AG09319 (cell line): Measurements from ENCODE around the gene NENF.

ENCODE experiments used
- DNase-seq: peaks from one replicate; pipeline ENCODE4 v3.0.0-alpha.2; 2010; ENCODE audit warnings: low read depth; ENCODE audit errors: extremely low read depth
- CTCF ChIP-seq: IDR thresholded peaks from 2 replicates; pipeline ENCODE4 v1.5.1; 2011; ENCODE audit warnings: low read depth, mild to moderate bottlenecking, inconsistent platforms, low read length, moderate library complexity

Gene NENF

GRCh38 chr1:212446333-212446732 is 13.6 kb downstream of the NENF start:
- no peak for TF ChIP-seq CTCF
- no peak for DNase-seq

GRCh38 chr1:212447478-212447877 is 14.8 kb downstream of the NENF start:
- TF ChIP-seq CTCF = no peak
- DNase-seq = no peak

- TF ChIP-seq CTCF = no peak
- DNase-seq = peak; percentile 44
Observed at GRCh38 chr1:212450331-212450881, 17.7 kb downstream of the NENF start.

GRCh38 chr1:212451416-212452322 is 18.9 kb downstream of the NENF start:
- TF ChIP-seq CTCF = no peak
- no peak for DNase-seq

- DNase-seq = peak; percentile 47
- TF ChIP-seq CTCF = no peak
Observed at GRCh38 chr1:212452323-212453155, 19.8 kb downstream of the NENF start.

- TF ChIP-seq CTCF = no peak
- no peak for DNase-seq
Observed at GRCh38 chr1:212453156-212453857, 20.6 kb downstream of the NENF start.
